ENCODE measurements around the gene RSPH1. TPM values are rescaled to one million over a fixed set of nuclear protein-coding genes. Genes with fewer than 3 reads are reported as not detected.
A peak's percentile ranks its signal among the peaks of the same experiment; 100 is the strongest.

The RSPH1 gene
- total RNA-seq, 2 donors from 2014 or later = 0.25 TPM; not detected in 1

DNA sequence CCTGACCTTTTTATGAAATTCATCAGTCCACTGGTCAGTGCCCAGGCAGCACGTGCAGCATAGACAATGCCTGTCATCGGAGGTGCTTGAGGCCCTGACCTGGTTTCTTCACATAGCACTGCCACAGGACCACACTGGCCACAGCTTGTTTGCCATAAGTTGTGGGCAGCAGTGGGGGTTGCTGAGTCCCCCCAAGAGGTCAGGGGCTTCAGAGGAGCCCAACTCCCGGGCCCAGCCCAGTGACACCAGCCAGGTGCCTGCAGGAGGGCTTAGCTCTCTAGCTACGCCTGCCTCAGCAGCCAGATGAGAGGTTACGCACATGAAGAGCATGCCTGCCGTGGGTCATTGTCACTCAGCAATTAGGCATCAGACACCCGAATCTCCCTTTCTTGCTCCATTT, 50.7 kb downstream of the RSPH1 start:
- Mint-ChIP-seq H3K4me1 (ENCODE audit: low read depth in 2 of 2) (peaks cover 10 to 15% of the 10 kb centered on the region in 2 donors), H3K36me3 (no peaks in the 10 kb centered on the region)

GRCh38 chr21:42444745-42445059, 51.3 kb downstream of the RSPH1 start:
- ATAC-seq = no peak
- no peak for DNase-seq (ENCODE audit: low spot score)
- H3K27ac Mint-ChIP-seq = no peak overlapping the region
- peaks cover 3% of the 10 kb centered on the region for H3K36me3 Mint-ChIP-seq
- peaks cover 10 to 16% of the 10 kb centered on the region in 2 donors for H3K4me1 Mint-ChIP-seq (ENCODE audit: low read depth in 2 of 2)
- no peaks in the 10 kb centered on the region for H3K9me3 Mint-ChIP-seq
- H3K27me3 Mint-ChIP-seq = peaks cover 31 to 42% of the 10 kb centered on the region in 2 donors
- no peak overlapping the region for H3K4me3 Mint-ChIP-seq

More for the DNA sequence above, 50.7 kb downstream of the RSPH1 start:
- DNase-seq (ENCODE audit: low spot score) = no peak
- H3K27ac Mint-ChIP-seq = peak overlapping the region in 1 of 2 donors; percentile 47
- ATAC-seq = no peak
- H3K4me3 Mint-ChIP-seq = no peak overlapping the region
- H3K9me3 Mint-ChIP-seq = no peaks in the 10 kb centered on the region
- H3K27me3 Mint-ChIP-seq = peaks cover 27 to 39% of the 10 kb centered on the region in 2 donors

DNA sequence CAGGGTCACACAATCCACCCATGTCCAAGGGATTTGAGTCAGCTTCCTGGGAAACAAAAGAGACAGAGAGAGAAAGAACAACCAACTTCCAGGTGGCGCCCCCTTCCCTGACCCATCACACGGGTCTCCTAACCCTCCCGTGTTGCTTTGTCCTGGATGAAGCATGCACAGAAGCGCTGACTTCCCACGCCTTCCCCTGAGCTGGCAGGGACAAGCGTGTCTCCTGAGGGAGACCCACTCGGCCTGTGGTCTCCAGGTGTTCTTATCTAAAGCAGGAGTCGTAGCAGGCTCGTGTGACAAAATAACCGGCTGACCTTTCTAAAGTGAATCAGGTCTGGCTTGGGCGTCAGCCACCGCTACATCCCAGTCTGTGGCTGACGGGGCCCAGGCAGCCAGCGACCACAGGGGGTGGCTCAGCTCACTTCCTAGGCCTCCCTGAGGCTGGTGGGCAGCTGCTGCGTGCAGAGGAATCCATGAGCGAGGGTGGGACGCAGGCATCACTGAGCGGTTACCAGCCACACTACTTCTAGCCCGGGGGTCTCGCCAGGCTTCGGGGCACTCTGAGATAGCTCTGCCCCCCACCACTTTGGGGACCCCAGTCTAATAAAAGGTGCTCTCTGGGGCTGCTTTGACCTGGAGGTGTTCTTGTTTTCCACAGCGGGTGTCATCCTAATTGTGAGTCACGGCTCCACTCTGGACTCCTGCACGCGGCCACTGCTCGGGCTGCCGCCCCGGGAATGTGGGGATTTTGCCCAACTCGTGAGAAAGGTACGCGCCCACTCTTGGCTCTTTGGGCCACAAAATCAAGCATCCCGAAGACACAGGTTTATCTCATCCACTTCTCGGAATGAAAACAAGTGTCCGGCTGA, 51.9 kb downstream of the RSPH1 start:
- Mint-ChIP-seq H3K36me3 (peaks cover 7% of the 10 kb centered on the region), H3K27me3 (peaks cover 36 to 46% of the 10 kb centered on the region in 2 donors), H3K4me3 (no peak overlapping the region), H3K27ac (no peak overlapping the region), H3K9me3 (no peaks in the 10 kb centered on the region), H3K4me1 (ENCODE audit: low read depth in 2 of 2) (peaks cover 15 to 21% of the 10 kb centered on the region in 2 donors)
- DNase-seq (ENCODE audit: low spot score) = no peak
- no peak for ATAC-seq

- Mint-ChIP-seq H3K9me3 (no peaks in the 10 kb centered on the region), H3K4me3 (no peak overlapping the region), H3K27ac (no peak overlapping the region), H3K4me1 (ENCODE audit: low read depth in 2 of 2) (peaks cover 17 to 28% of the 10 kb centered on the region in 2 donors), H3K36me3 (peaks cover 7% of the 10 kb centered on the region), H3K27me3 (peaks cover 39 to 48% of the 10 kb centered on the region in 2 donors)
- ATAC-seq = no peak
- no peak for DNase-seq (ENCODE audit: low spot score)
Observed at GRCh38 chr21:42443181-42443785, 52.7 kb downstream of the RSPH1 start.

- no peak for ATAC-seq
- peaks cover 20 to 30% of the 10 kb centered on the region in 2 donors for H3K4me1 Mint-ChIP-seq (ENCODE audit: low read depth in 2 of 2)
- H3K9me3 Mint-ChIP-seq = no peaks in the 10 kb centered on the region
- peaks cover 7% of the 10 kb centered on the region for H3K36me3 Mint-ChIP-seq
- H3K4me3 Mint-ChIP-seq = no peak overlapping the region
- peaks cover 37 to 51% of the 10 kb centered on the region in 2 donors for H3K27me3 Mint-ChIP-seq
- H3K27ac Mint-ChIP-seq = peak overlapping the region in 1 of 2 donors; percentile 34
- DNase-seq (ENCODE audit: low spot score) = no peak
Observed at GRCh38 chr21:42441963-42442362, 54.1 kb downstream of the RSPH1 start.

DNA sequence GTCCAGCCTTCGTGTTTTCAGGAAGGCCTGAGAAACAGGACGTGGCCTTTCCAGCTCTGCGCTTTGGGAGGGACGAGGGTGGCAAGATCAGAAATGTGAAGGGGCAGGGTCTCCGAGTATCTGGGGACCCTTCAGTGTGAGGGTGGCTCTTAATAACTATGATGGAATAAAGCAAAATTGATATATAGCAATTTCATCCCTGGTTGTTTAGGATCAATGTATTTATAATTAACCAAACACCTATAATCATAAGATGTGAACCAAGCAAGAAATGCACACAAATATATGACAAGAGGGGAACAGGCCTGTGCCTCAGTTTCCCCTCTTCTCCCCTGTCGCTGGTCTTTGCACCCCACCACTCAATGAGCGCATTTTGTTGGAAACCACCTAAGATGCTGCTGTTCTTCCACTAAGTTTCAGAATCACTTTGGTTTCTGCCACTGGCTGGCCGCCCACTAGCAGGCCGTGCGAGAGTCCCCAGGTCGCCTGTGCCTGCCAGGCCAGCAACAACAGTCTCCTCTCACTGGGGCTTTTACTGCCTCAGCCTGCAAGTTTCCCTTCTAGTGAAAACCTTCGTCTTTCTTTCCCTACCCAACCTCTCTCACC, 55.7 kb downstream of the RSPH1 start:
- H3K4me3 Mint-ChIP-seq = peak overlapping the region; percentile 72

GRCh38 chr21:42439284-42440186, 56.5 kb downstream of the RSPH1 start:
- H3K4me3 Mint-ChIP-seq = peak overlapping the region; percentile 72
- ATAC-seq (peak; percentile 63 to 81), DNase-seq (ENCODE audit: low spot score) (no peak)
- H3K9me3 Mint-ChIP-seq = no peaks in the 10 kb centered on the region
- H3K27me3 Mint-ChIP-seq = peaks cover 39 to 49% of the 10 kb centered on the region in 2 donors
- H3K36me3 Mint-ChIP-seq = peaks cover 7% of the 10 kb centered on the region
- peaks cover 22 to 30% of the 10 kb centered on the region in 2 donors for H3K4me1 Mint-ChIP-seq (ENCODE audit: low read depth in 2 of 2)
- peak overlapping the region; percentile 40 to 74 for H3K27ac Mint-ChIP-seq

More for the DNA sequence above, 55.7 kb downstream of the RSPH1 start:
- ATAC-seq (peak in 1 of 2 donors; percentile 45), DNase-seq (ENCODE audit: low spot score) (no peak)
- peaks cover 20 to 30% of the 10 kb centered on the region in 2 donors for H3K4me1 Mint-ChIP-seq (ENCODE audit: low read depth in 2 of 2)
- peak overlapping the region; percentile 40 to 74 for H3K27ac Mint-ChIP-seq
- peaks cover 31 to 46% of the 10 kb centered on the region in 2 donors for H3K27me3 Mint-ChIP-seq
- no peaks in the 10 kb centered on the region for H3K9me3 Mint-ChIP-seq
- H3K36me3 Mint-ChIP-seq = peaks cover 7% of the 10 kb centered on the region

DNA sequence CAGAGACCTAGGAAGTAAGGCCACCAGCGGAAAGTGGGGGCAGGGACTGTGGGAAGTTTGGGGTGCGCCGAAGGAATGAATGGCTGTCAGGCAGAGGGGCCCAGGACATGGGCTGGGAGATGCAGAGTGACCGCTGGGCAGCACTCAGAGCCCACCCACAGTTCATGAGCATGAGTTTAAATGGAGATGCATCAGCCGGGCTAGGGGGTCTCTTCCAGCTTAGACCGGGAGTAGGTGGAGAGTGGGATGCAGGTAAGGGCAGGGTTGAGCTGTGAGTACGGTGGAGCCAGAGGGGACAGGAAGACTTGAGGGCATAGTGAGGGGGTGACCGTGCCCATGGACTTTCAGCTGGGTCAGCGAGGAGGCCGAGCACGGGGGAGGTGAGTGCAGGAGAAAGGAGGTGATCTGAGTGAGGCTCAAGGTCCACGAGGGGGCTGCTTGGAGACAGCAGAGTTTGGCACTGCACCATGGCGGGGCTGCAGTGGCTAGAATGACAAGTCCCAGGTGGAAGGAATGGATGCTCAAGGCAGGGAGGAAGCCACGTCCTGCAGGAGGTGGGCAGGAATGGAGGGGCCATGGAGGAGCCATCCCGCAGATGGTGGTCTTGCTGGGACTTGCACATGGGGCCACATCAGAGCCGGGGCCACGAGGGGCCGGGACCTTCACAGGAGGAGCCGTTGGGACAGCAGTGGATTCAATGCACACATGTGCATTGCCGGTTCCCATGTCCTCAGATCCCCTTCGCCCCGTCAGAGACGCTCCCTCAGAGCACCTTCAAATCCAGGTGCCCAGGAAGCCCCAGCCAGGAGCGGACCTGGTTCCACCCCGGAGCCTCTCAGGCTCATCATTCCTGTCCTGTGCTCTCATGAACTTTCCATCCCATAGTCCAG, 57.5 kb downstream of the RSPH1 start:
- Mint-ChIP-seq H3K36me3 (peaks cover 7% of the 10 kb centered on the region), H3K4me1 (ENCODE audit: low read depth in 2 of 2) (peaks cover 22 to 30% of the 10 kb centered on the region in 2 donors), H3K27me3 (peaks cover 39 to 55% of the 10 kb centered on the region in 2 donors), H3K4me3 (peak overlapping the region; percentile 72), H3K9me3 (no peaks in the 10 kb centered on the region), H3K27ac (peak overlapping the region in 1 of 2 donors; percentile 74)
- no peak for DNase-seq (ENCODE audit: low spot score)
- no peak for ATAC-seq

GRCh38 chr21:42437786-42438185, 58.2 kb downstream of the RSPH1 start:
- DNase-seq (ENCODE audit: low spot score) (no peak), ATAC-seq (no peak)
- H3K27me3 Mint-ChIP-seq = peaks cover 41 to 57% of the 10 kb centered on the region in 2 donors
- H3K36me3 Mint-ChIP-seq = peaks cover 8% of the 10 kb centered on the region
- peak overlapping the region in 1 of 2 donors; percentile 31 for H3K27ac Mint-ChIP-seq
- H3K4me1 Mint-ChIP-seq (ENCODE audit: low read depth in 2 of 2) = peaks cover 22 to 30% of the 10 kb centered on the region in 2 donors
- H3K9me3 Mint-ChIP-seq = no peaks in the 10 kb centered on the region
- no peak overlapping the region for H3K4me3 Mint-ChIP-seq

- H3K36me3 Mint-ChIP-seq = peaks cover 15% of the 10 kb centered on the region
- DNase-seq (ENCODE audit: low spot score) (no peak), ATAC-seq (no peak)
- peaks cover 22 to 30% of the 10 kb centered on the region in 2 donors for H3K4me1 Mint-ChIP-seq (ENCODE audit: low read depth in 2 of 2)
- no peak overlapping the region for H3K27ac Mint-ChIP-seq
- no peak overlapping the region for H3K4me3 Mint-ChIP-seq
- peaks cover 6% of the 10 kb centered on the region for H3K9me3 Mint-ChIP-seq
- peaks cover 43 to 55% of the 10 kb centered on the region in 2 donors for H3K27me3 Mint-ChIP-seq
Observed at GRCh38 chr21:42436914-42437313, 59.1 kb downstream of the RSPH1 start.

- H3K4me1 Mint-ChIP-seq (ENCODE audit: low read depth in 2 of 2) = peaks cover 22 to 27% of the 10 kb centered on the region in 2 donors
Observed at GRCh38 chr21:42435833-42436232, 60.2 kb downstream of the RSPH1 start.

DNA sequence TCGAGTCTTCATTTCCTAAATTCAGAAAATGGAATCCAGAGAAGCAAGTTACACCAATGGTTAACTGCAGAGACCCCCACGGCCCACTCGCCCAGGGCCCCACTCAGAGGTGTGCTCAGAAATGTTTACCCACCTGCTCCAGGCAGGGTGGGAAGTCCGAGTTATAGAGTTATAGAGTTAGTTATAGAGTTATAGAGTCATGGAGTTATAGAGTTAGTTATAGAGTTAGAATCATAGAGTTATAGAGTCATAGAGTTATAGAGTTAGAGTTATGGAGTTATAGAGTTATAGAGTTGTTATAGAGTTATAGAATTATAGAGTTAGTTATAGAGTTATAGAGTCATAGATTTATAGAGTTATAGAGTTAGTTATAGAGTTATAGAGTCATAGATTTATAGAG, 60.6 kb downstream of the RSPH1 start:
- Mint-ChIP-seq H3K4me3 (no peak overlapping the region), H3K27me3 (peaks cover 46 to 53% of the 10 kb centered on the region in 2 donors), H3K9me3 (peaks cover 6% of the 10 kb centered on the region), H3K4me1 (ENCODE audit: low read depth in 2 of 2) (peaks cover 19 to 22% of the 10 kb centered on the region in 2 donors), H3K27ac (peak overlapping the region in 1 of 2 donors; percentile 18), H3K36me3 (peaks cover 15% of the 10 kb centered on the region)
- no peak for DNase-seq (ENCODE audit: low spot score)
- no peak for ATAC-seq

More at GRCh38 chr21:42435833-42436232, 60.2 kb downstream of the RSPH1 start:
- DNase-seq (ENCODE audit: low spot score) = no peak
- no peak overlapping the region for H3K27ac Mint-ChIP-seq
- ATAC-seq = no peak
- peaks cover 15% of the 10 kb centered on the region for H3K36me3 Mint-ChIP-seq
- peaks cover 46 to 58% of the 10 kb centered on the region in 2 donors for H3K27me3 Mint-ChIP-seq
- no peak overlapping the region for H3K4me3 Mint-ChIP-seq
- peaks cover 6% of the 10 kb centered on the region for H3K9me3 Mint-ChIP-seq
